ENCODE data around the gene SUCO.

The SUCO gene

DNA sequence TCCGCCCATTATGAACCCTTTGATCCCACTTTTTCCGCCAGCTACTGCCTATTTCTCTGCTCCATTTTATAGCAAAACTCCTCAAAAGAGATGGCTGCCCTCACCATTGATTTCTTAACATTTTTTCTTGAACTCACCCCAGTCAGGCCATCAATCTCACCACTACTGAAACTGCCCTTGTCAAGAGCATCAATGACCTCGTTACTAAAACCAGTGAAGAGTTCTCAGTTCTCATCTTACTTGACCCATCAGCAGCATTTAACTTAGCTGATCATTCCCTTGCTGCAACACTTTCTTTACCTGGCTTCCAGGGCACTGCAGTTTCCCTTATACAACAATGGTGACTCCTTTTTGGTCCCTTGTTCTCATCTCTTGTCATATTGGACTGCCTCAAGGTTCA is 90.8 kb downstream of the SUCO start:
- Histone ChIP-seq H3K27ac (ENCODE audit: low read depth, low read length) (no peak overlapping the region), H2AFZ (ENCODE audit: insufficient read depth, low read length, poor library complexity) (no peak overlapping the region), H2BK5ac (ENCODE audit: low read depth, low read length, poor library complexity) (no peak overlapping the region), H2BK120ac (ENCODE audit: insufficient read depth, low read length, poor library complexity) (no peak overlapping the region), H3K9me3 (ENCODE audit: insufficient read depth, low read depth, low read length) (peaks cover 7% of the 10 kb centered on the region), H3K27me3 (ENCODE audit: insufficient read depth, low read length) (no peaks in the 10 kb centered on the region), H3K14ac (ENCODE audit: low read length) (no peak overlapping the region), H3K79me2 (ENCODE audit: control insufficient read depth, insufficient read depth, low read length, poor library complexity) (no peaks in the 10 kb centered on the region), H3K4ac (ENCODE audit: low read depth, low read length) (no peak overlapping the region), H4K12ac (ENCODE audit: low read depth, low read length) (no peak overlapping the region), H2BK12ac (ENCODE audit: low read length) (no peak overlapping the region), H4K91ac (ENCODE audit: low read depth, low read length) (no peak overlapping the region), H3K79me1 (ENCODE audit: low read length) (peaks cover 3% of the 10 kb centered on the region), H3K4me1 (ENCODE audit: control insufficient read depth in 1 of 2, insufficient read depth in 2 of 2, low read length in 2 of 2) (peaks cover 0 to 3% of the 10 kb centered on the region in 2 experiments), H3K9ac (ENCODE audit: low read length) (no peak overlapping the region), H3K36me3 (ENCODE audit: control insufficient read depth in 1 of 2, insufficient read depth in 2 of 2, low read length in 2 of 2) (peaks cover 2 to 4% of the 10 kb centered on the region in 2 experiments), H3K4me3 (ENCODE audit: low read depth, low read length) (no peak overlapping the region), H3K23ac (ENCODE audit: low read length) (no peak overlapping the region), H3K18ac (ENCODE audit: low read length) (no peak overlapping the region), H2AK5ac (ENCODE audit: low read length) (no peak overlapping the region), H4K8ac (ENCODE audit: low read depth, low read length) (no peak overlapping the region), H3K4me2 (ENCODE audit: low read length) (no peak overlapping the region)
- DNase-seq, result no peak
- no CpG with 5 or more reads among the region's 3 CpGs for WGBS (ENCODE audit: extremely low coverage, insufficient coverage, insufficient read length)

DNA sequence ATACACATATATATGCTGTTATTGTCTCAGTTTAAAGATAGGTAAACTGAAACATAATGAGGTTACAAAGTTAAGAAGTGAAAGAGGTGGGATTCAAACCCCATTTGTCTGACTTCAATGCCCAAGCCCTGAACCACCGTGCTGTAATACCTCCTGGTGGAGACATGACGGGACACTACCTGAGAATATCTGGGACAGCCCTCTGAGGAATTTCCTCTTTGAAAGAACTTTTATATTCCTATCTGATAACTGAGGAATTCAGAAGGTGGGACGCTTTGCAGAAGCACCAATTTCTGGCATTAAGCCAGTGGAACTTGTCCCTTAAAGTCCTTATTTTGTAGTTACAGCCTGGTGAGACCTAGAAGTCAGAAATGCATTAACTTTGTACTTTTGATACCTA is 93.9 kb downstream of the SUCO start:
- no peak overlapping the region for H2BK12ac ChIP-seq (ENCODE audit: low read length)
- no peak overlapping the region for H3K9ac ChIP-seq (ENCODE audit: low read length)
- no peak overlapping the region for H2BK5ac ChIP-seq (ENCODE audit: low read depth, low read length, poor library complexity)
- H3K4me3 ChIP-seq (ENCODE audit: low read depth, low read length), result no peak overlapping the region
- no peaks in the 10 kb centered on the region for H3K27me3 ChIP-seq (ENCODE audit: insufficient read depth, low read length)
- peaks cover 4% of the 10 kb centered on the region for H3K9me3 ChIP-seq (ENCODE audit: insufficient read depth, low read depth, low read length)
- no peak overlapping the region for H3K4ac ChIP-seq (ENCODE audit: low read depth, low read length)
- H4K8ac ChIP-seq (ENCODE audit: low read depth, low read length), result no peak overlapping the region
- H3K4me1 ChIP-seq (ENCODE audit: control insufficient read depth in 1 of 2, insufficient read depth in 2 of 2, low read length in 2 of 2), result peaks cover 0 to 3% of the 10 kb centered on the region in 2 experiments
- no peak overlapping the region for H3K23ac ChIP-seq (ENCODE audit: low read length)
- H3K18ac ChIP-seq (ENCODE audit: low read length), result no peak overlapping the region
- H3K79me1 ChIP-seq (ENCODE audit: low read length), result peaks cover 2% of the 10 kb centered on the region
- no peaks in the 10 kb centered on the region for H3K79me2 ChIP-seq (ENCODE audit: control insufficient read depth, insufficient read depth, low read length, poor library complexity)
- no peak overlapping the region for H2BK120ac ChIP-seq (ENCODE audit: insufficient read depth, low read length, poor library complexity)
- no peak overlapping the region for H3K4me2 ChIP-seq (ENCODE audit: low read length)
- H3K27ac ChIP-seq (ENCODE audit: low read depth, low read length), result no peak overlapping the region
- no peak overlapping the region for H4K91ac ChIP-seq (ENCODE audit: low read depth, low read length)
- no peak overlapping the region for H2AFZ ChIP-seq (ENCODE audit: insufficient read depth, low read length, poor library complexity)
- DNase-seq, result peak in 1 of 2 donors; percentile 27
- no peak overlapping the region for H4K12ac ChIP-seq (ENCODE audit: low read depth, low read length)
- no peak overlapping the region for H3K14ac ChIP-seq (ENCODE audit: low read length)
- no peaks in the 10 kb centered on the region for H3K36me3 ChIP-seq (ENCODE audit: control insufficient read depth in 1 of 2, insufficient read depth in 2 of 2, low read length in 2 of 2)
- no peak overlapping the region for H2AK5ac ChIP-seq (ENCODE audit: low read length)
- no CpG with 5 or more reads among the region's 3 CpGs for WGBS (ENCODE audit: extremely low coverage, insufficient coverage, insufficient read length)

DNA sequence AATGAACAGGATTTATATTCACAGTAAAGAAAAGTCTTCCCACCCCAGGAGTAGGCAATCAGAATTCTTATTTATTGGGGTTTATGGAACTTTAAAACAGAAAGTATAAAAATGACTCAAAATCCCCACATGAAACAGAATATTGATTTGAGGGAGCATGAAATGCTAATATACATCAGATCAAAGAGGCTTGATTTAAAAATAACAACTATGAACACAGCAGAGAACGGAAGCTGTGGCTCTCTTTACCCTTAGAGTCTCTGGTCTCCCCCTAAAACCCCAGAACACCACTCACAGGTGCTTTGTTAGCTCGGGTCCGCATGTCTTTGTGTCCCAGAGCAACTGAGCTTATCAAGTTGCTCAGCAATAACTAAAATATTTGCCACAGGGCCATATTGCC is 94.8 kb downstream of the SUCO start:
- Histone ChIP-seq H2BK12ac (ENCODE audit: low read length) (peak overlapping the region; percentile 83), H3K18ac (ENCODE audit: low read length) (no peak overlapping the region), H2BK5ac (ENCODE audit: low read depth, low read length, poor library complexity) (no peak overlapping the region), H2BK120ac (ENCODE audit: insufficient read depth, low read length, poor library complexity) (no peak overlapping the region), H3K4me1 (ENCODE audit: control insufficient read depth in 1 of 2, insufficient read depth in 2 of 2, low read length in 2 of 2) (peaks cover 0 to 3% of the 10 kb centered on the region in 2 experiments), H3K14ac (ENCODE audit: low read length) (no peak overlapping the region), H3K27me3 (ENCODE audit: insufficient read depth, low read length) (no peaks in the 10 kb centered on the region), H3K79me1 (ENCODE audit: low read length) (peaks cover 2% of the 10 kb centered on the region), H4K12ac (ENCODE audit: low read depth, low read length) (no peak overlapping the region), H3K27ac (ENCODE audit: low read depth, low read length) (no peak overlapping the region), H4K91ac (ENCODE audit: low read depth, low read length) (no peak overlapping the region), H3K4ac (ENCODE audit: low read depth, low read length) (no peak overlapping the region), H2AFZ (ENCODE audit: insufficient read depth, low read length, poor library complexity) (no peak overlapping the region), H3K4me2 (ENCODE audit: low read length) (no peak overlapping the region), H3K36me3 (ENCODE audit: control insufficient read depth in 1 of 2, insufficient read depth in 2 of 2, low read length in 2 of 2) (no peaks in the 10 kb centered on the region), H4K8ac (ENCODE audit: low read depth, low read length) (peak overlapping the region; percentile 43), H3K4me3 (ENCODE audit: low read depth, low read length) (no peak overlapping the region), H3K9ac (ENCODE audit: low read length) (no peak overlapping the region), H3K23ac (ENCODE audit: low read length) (no peak overlapping the region), H2AK5ac (ENCODE audit: low read length) (no peak overlapping the region), H3K9me3 (ENCODE audit: insufficient read depth, low read depth, low read length) (peaks cover 5% of the 10 kb centered on the region), H3K79me2 (ENCODE audit: control insufficient read depth, insufficient read depth, low read length, poor library complexity) (no peaks in the 10 kb centered on the region)
- WGBS (ENCODE audit: extremely low coverage, insufficient coverage, insufficient read length), result no CpG with 5 or more reads among the region's 3 CpGs
- no peak for DNase-seq

- Histone ChIP-seq H2BK12ac (ENCODE audit: low read length) (peak overlapping the region; percentile 16), H3K9ac (ENCODE audit: low read length) (no peak overlapping the region), H3K4ac (ENCODE audit: low read depth, low read length) (no peak overlapping the region), H4K8ac (ENCODE audit: low read depth, low read length) (no peak overlapping the region), H3K4me3 (ENCODE audit: low read depth, low read length) (no peak overlapping the region), H2BK120ac (ENCODE audit: insufficient read depth, low read length, poor library complexity) (no peak overlapping the region), H2BK5ac (ENCODE audit: low read depth, low read length, poor library complexity) (no peak overlapping the region), H3K9me3 (ENCODE audit: insufficient read depth, low read depth, low read length) (peaks cover 5% of the 10 kb centered on the region), H4K12ac (ENCODE audit: low read depth, low read length) (no peak overlapping the region), H3K79me2 (ENCODE audit: control insufficient read depth, insufficient read depth, low read length, poor library complexity) (no peaks in the 10 kb centered on the region), H4K91ac (ENCODE audit: low read depth, low read length) (no peak overlapping the region), H3K14ac (ENCODE audit: low read length) (no peak overlapping the region), H3K79me1 (ENCODE audit: low read length) (peaks cover 2% of the 10 kb centered on the region), H3K23ac (ENCODE audit: low read length) (no peak overlapping the region), H3K4me1 (ENCODE audit: control insufficient read depth in 1 of 2, insufficient read depth in 2 of 2, low read length in 2 of 2) (peaks cover 0 to 3% of the 10 kb centered on the region in 2 experiments), H2AFZ (ENCODE audit: insufficient read depth, low read length, poor library complexity) (no peak overlapping the region), H3K27me3 (ENCODE audit: insufficient read depth, low read length) (no peaks in the 10 kb centered on the region), H3K4me2 (ENCODE audit: low read length) (no peak overlapping the region), H2AK5ac (ENCODE audit: low read length) (no peak overlapping the region), H3K36me3 (ENCODE audit: control insufficient read depth in 1 of 2, insufficient read depth in 2 of 2, low read length in 2 of 2) (no peaks in the 10 kb centered on the region), H3K27ac (ENCODE audit: low read depth, low read length) (no peak overlapping the region), H3K18ac (ENCODE audit: low read length) (no peak overlapping the region)
- no peak for DNase-seq
- WGBS (ENCODE audit: extremely low coverage, insufficient coverage, insufficient read length), result 100% methylated on average over 1 of the region's 4 CpGs
Observed at GRCh38 chr1:172628401-172628800, 95.5 kb downstream of the SUCO start.

All from trophoblast cell (in vitro differentiated cells and primary cell).